Suppressor macrophage treated with lipopolysaccharide for 4 hours (primary cell): ENCODE data around the gene COL8A1.
A peak's percentile ranks its signal among the peaks of the same experiment; 100 is the strongest.
"Not testable (repeated sequence)": the region's sequence is repeated elsewhere in the genome, so short reads cannot be mapped to it uniquely, and the experiment has no call there.

ENCODE experiments used
- DNase-seq: peaks from one replicate; pipeline ENCODE4 v3.0.0-alpha.2; 2020

Gene COL8A1

DNA sequence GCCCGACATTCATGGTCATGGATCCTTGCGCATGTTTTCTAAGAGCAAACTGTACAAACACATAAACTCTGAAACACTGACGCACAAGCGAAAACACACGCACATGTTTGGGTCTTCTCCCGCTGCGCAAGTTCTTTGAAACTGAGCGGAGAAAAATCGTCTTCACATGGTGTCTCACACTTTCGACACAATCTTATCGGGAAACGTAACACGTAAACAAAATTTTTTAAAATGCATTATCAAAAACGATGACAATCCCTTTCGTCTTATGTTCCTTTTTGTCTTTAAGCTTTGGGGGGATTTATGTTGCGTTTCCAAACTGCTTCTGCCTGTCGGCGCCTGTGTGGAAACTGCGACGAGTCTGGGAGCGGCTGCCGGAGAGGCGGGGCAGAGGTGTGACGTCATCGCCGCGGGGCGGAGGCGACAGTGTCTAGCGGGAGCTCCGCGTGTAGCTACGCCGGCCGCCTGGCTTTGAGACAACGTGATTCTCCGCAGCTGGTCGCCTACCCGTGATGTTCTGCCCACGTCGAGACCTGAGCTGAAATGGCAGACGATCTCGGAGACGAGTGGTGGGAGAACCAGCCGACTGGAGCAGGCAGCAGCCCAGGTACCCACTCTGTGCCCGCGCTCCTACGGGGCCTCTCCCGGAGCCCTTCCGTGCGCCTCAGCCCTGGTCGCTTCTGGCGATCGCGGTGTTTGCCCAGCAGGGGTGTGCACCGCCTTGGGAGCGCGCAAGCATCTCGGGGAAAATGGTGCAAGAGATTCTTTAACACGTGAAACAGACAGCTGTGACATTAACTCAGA, 179.2 kb downstream of the COL8A1 start, which contains the start of gene CMSS1:
Gene CMSS1, plus strand, starts transcription at position 426 of the 804 bp plus-strand sequence.
- peak; percentile 96 for DNase-seq

- DNase-seq, result no peak
Observed at GRCh38 chr3:99818818-99819217, 180.4 kb downstream of the COL8A1 start.

- DNase-seq, result no peak
Observed at GRCh38 chr3:99823723-99824711, 185.6 kb downstream of the COL8A1 start.

DNA sequence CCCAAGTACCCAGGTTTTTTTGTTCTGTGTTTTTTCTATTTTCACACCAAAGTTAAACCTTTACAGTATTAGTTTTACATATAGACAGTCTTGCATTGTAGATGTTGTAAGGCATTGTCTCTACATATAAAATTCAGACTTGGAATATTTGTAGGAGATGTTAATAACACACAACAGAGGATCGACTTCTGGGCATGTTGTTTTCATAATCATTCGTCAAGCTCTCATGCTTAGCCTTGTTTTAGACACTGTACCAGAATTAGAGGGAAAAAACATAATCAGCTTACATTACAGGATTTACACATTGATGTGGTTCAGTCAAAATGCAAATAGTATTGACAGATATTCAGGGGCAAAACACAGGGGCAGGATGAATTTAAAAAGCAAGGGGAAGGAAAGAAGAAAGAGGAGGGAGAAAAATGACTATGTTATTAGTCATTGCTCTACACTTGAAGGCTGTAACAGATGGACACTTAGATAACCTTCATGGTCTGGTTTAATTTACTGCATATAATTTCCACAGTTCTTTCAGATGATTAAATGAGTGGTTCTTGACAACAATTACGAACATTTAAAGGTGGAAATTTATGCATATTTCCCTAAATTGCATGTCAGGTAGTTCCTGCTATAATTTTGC, 186.7 kb downstream of the COL8A1 start:
- DNase-seq, result no peak

GRCh38 chr3:99829844-99830243, 191.4 kb downstream of the COL8A1 start:
- no peak for DNase-seq

- no peak for DNase-seq
Observed at GRCh38 chr3:99833617-99834205, 195.3 kb downstream of the COL8A1 start.

- no peak for DNase-seq
Observed at GRCh38 chr3:99834211-99834957, 196.0 kb downstream of the COL8A1 start.

- no peak for DNase-seq
Observed at GRCh38 chr3:99836681-99837080, 198.3 kb downstream of the COL8A1 start.

- no peak for DNase-seq
Observed at GRCh38 chr3:99837715-99838114, 199.3 kb downstream of the COL8A1 start.

GRCh38 chr3:99838755-99839154, 200.4 kb downstream of the COL8A1 start:
- DNase-seq, result no peak

DNA sequence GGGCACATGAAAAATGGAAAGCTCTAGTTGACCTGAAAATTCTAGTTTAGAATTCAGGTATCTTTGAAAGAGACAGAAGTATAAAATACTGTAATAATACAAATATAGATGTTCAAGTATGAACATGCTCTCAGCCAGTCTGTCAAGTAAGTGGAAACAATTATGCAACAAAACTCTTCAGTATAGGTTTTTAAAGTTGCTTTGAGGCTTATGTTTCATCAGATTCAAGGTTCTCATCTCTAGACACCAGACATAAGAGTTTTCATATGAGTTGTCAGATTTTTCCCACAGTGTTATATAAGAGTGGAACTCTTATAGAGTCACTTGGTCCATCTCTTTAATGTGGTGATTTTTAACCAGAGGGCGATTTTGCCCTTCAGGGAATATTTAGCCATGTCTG, 201.2 kb downstream of the COL8A1 start:
- DNase-seq, result no peak

DNA sequence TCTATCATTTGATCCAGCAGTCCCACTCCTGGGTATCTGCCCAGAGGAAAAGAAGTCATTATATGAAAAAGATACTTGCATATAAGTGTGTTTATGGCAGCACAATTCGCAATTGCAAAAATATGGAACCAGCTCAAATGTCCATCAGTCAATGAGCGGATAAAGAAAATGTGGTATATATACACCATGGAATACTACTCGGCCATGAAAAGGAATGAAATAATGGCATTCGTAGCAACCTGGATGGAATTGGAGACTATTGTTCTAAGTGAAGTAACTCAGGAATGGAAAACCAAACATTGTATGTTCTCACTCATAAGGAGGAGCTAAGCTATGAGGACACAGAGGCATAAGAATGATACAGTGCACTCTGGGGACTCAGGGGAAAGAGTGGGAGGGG, 203.6 kb downstream of the COL8A1 start:
- DNase-seq, result not testable (repeated sequence)

- peak; percentile 57 for DNase-seq
Observed at GRCh38 chr3:99842826-99843589, 204.6 kb downstream of the COL8A1 start.

GRCh38 chr3:99843590-99844258, 205.3 kb downstream of the COL8A1 start:
- no peak for DNase-seq

- peak; percentile 53 for DNase-seq
Observed at GRCh38 chr3:99845331-99845730, 206.9 kb downstream of the COL8A1 start.

DNA sequence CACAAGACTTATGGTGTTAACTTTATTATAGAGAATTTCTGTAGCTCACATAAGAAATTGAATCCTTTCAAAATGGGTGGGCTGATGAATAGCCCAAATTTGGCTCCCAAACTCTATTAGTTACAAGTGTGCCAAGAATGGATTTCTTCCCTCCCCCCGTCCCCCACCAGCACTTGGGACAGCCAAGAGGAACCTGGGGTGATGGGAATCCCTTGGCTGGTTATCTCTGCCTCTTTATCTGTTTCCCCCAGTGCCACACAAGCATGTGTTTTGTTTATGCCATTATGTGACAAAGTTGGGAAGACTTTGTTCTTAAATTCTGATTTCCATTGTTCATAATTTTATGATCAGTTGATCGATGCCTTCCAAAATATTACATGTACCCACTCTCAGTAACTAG, 207.6 kb downstream of the COL8A1 start:
- no peak for DNase-seq

- DNase-seq, result peak; percentile 41
Observed at GRCh38 chr3:99846477-99847160, 208.2 kb downstream of the COL8A1 start.

- DNase-seq, result no peak
Observed at GRCh38 chr3:99848433-99848832, 210.0 kb downstream of the COL8A1 start.
